K562 (cell line): ENCODE results near the gene PLEKHM1. TPM values are rescaled to one million over a fixed set of nuclear protein-coding genes. Genes with fewer than 3 reads are reported as not detected.

ENCODE experiments used
- ATAC-seq: fragments of 200-7000 bp; cut with Tn5 transposase; 3 replicates; pipeline ENCODE4 v1.9.1; 2020; ENCODE audit warnings: moderate library complexity
- BruUV-seq: library from RNA; stranded (reverse); fragments of 400-500 nt; replicated peaks from 2 replicates; lab custom pipeline; 2021; lab: Mats Ljungman, UMichigan
- CTCF ChIA-PET: fragments of 300-600 bp; formaldehyde crosslinking; extraction: SDS; loops from one replicate; lab custom pipeline; 2021; ENCODE audit warnings: low intra/inter-chr PET ratio; lab: Yijun Ruan, JAX
- POLR2A ChIA-PET: fragments of 300-600, 350-650 bp; sonication (Branson Sonifier 250); formaldehyde crosslinking; extraction: SDS; loops from one replicate; lab custom pipeline; 2021; ENCODE audit warnings: antibody characterized with exemption, inconsistent platforms; lab: Yijun Ruan, JAX
- DNase-seq, 4 experiments: peaks; one replicate each; pipeline versions ENCODE4 v3.0.0 to v3.0.0-alpha.2; 2011 to 2018; ENCODE audit warnings: low spot score in 3 of 4, mixed read lengths in 3 of 4; ENCODE audit errors: extremely low read depth in 1 of 4
- FAIRE-seq: peaks from 2 replicates; lab custom pipeline; 2011; peaks lifted over from hg19 to GRCh38; lab: Jason Lieb, UNC
- H2AFZ ChIP-seq: 2 replicates; pipeline ENCODE4 v1.6.0; 2011; ENCODE audit warnings: low read depth, low read length, control low read depth, inconsistent platforms
- H3K27ac ChIP-seq: fragments of 200-600 bp; 3 replicates; pipeline ENCODE4 v1.8.0; 2011; ENCODE audit warnings: low read depth, mild to moderate bottlenecking, control low read depth, inconsistent platforms, low read length, moderate library complexity, mixed read lengths; ENCODE audit errors: extremely low read depth
- H3K27me3 ChIP-seq, 2 experiments: fragments of 300-600 bp in 1 of 2; 2 replicates in 1 of 2; 3 replicates in 1 of 2; pipeline versions ENCODE4 v1.6.0 to v1.8.0; 2011; ENCODE audit warnings: inconsistent platforms in 2 of 2, low read length in 2 of 2, mild to moderate bottlenecking in 1 of 2, mixed read lengths in 1 of 2, moderate library complexity in 1 of 2; ENCODE audit not compliant: control insufficient read depth in 2 of 2, insufficient read depth in 2 of 2
- H3K36me3 ChIP-seq: fragments of 300-600 bp; 3 replicates; pipeline ENCODE4 v1.8.0; 2011; ENCODE audit warnings: mild to moderate bottlenecking, low read length, inconsistent platforms; ENCODE audit not compliant: control insufficient read depth, insufficient read depth
- H3K4me1 ChIP-seq, 2 experiments: fragments of 200-600 bp in 1 of 2; replicated peaks in 1 of 2; 2 replicates in 1 of 2; 3 replicates in 1 of 2; pipeline versions ENCODE4 v1.5.1 to v1.8.0; 2011; ENCODE audit warnings: inconsistent platforms in 2 of 2, low read length in 2 of 2, mild to moderate bottlenecking in 1 of 2, mixed read lengths in 1 of 2, moderate library complexity in 1 of 2; ENCODE audit not compliant: control insufficient read depth in 2 of 2, insufficient read depth in 2 of 2
- H3K4me2 ChIP-seq: 2 replicates; pipeline ENCODE4 v1.6.1; 2011; ENCODE audit warnings: low read length, control low read depth, inconsistent platforms, mixed read lengths; ENCODE audit not compliant: insufficient read depth
- H3K4me3 ChIP-seq: fragments of 200-600 bp; sonication (generic), shearing (Covaris generic); 2 replicates; pipeline ENCODE4 v1.5.1; 2016; ENCODE audit warnings: control low read depth, inconsistent platforms
- H3K79me2 ChIP-seq: fragments of 200-600 bp; 3 replicates; pipeline ENCODE4 v1.8.0; 2011; ENCODE audit warnings: low read length, inconsistent platforms; ENCODE audit not compliant: control insufficient read depth, insufficient read depth
- H3K9ac ChIP-seq, 2 experiments: 2 replicates each; pipeline versions ENCODE4 v1.6.0 to v1.6.1; 2011; ENCODE audit warnings: low read depth in 2 of 2, low read length in 2 of 2, control low read depth in 1 of 2, inconsistent platforms in 1 of 2, mild to moderate bottlenecking in 1 of 2, mixed read lengths in 1 of 2; ENCODE audit not compliant: insufficient read depth in 1 of 2
- H3K9me1 ChIP-seq: one replicate; pipeline ENCODE4 v1.6.0; 2011; ENCODE audit warnings: inconsistent platforms, mild to moderate bottlenecking, low read length, moderate library complexity; ENCODE audit not compliant: control insufficient read depth, insufficient read depth
- H3K9me3 ChIP-seq: replicated peaks from 2 replicates; pipeline ENCODE4 v1.5.1; 2011; ENCODE audit warnings: low read depth, low read length, inconsistent platforms; ENCODE audit not compliant: control insufficient read depth, insufficient read depth
- H4K20me1 ChIP-seq: replicated peaks from 2 replicates; pipeline ENCODE4 v1.6.1; 2011; ENCODE audit warnings: low read length, inconsistent platforms, mixed read lengths; ENCODE audit not compliant: control insufficient read depth, insufficient read depth
- HMG20A ChIP-seq: fragments of 450-650 bp; formaldehyde crosslinking; conservative IDR thresholded peaks from 2 replicates; pipeline ENCODE4 v1.4.0; 2020; ENCODE audit warnings: mild to moderate bottlenecking, mixed read lengths
- NR2F6 ChIP-seq: fragments of 450-650 bp; formaldehyde crosslinking; IDR thresholded peaks from 2 replicates; pipeline ENCODE4 v1.4.0; 2020; ENCODE audit warnings: mild to moderate bottlenecking
- NUFIP1 ChIP-seq: fragments of 450-650 bp; IDR thresholded peaks from 2 replicates; pipeline ENCODE4 v1.6.1; 2018; ENCODE audit not compliant: partially characterized antibody
- PHF20 ChIP-seq: fragments of 450-650 bp; IDR thresholded peaks from 2 replicates; pipeline ENCODE4 v1.6.1; 2018; ENCODE audit not compliant: partially characterized antibody
- SPI1 ChIP-seq: IDR thresholded peaks from 2 replicates; pipeline ENCODE4 v1.6.1; 2011; ENCODE audit warnings: low read depth, low read length, control low read depth, borderline replicate concordance
- WGBS: fragments of 100-300 bp; shearing (Covaris generic); methylation state at CpG from one replicate; pipeline ENCODE4 v1.1.6; 2016; ENCODE audit warnings: low coverage, mixed read lengths; ENCODE audit not compliant: insufficient coverage; ENCODE audit errors: missing lambda C conversion rate; 5-methylcytosine and 5-hydroxymethylcytosine counted together
- in situ Hi-C: fragments of 300-500 bp; cut with MboI; formaldehyde crosslinking; loops from 4 replicates; pipeline ENCODE4 v1.15.0; 2018; ENCODE audit warnings: inconsistent platforms, mixed read lengths
- intact Hi-C: fragments of 100-400 bp; cut with micrococcal nuclease; formaldehyde crosslinking; loops from 2 replicates; pipeline ENCODE4 v1.14.2; 2022
- polyA plus RNA-seq, 8 experiments: library from polyadenylated mRNA; depleted of rRNA in 4 of 8; stranded (reverse) in 5 of 8; unstranded in 3 of 8; fragments of >200 nt; fragmentation: Nextera tagmentation in 2 of 8; fragmentation: Illumina TruSeq in 1 of 8; extraction: Ambion mirVana in 2 of 8; extraction: Trizol in 1 of 8; gene quantifications; 2 replicates each; pipeline versions ENCODE4 v1.2.1 to v1.2.3, GENCODE V29; 2011 to 2014; ENCODE audit warnings: inconsistent platforms in 1 of 8, missing spikeins in 1 of 8
- total RNA-seq, 7 experiments: library from RNA; depleted of rRNA in 6 of 7; stranded (reverse); fragments of >200 nt in 6 of 7; fragmentation: Illumina TruSeq in 2 of 7; extraction: Trizol in 2 of 7; gene quantifications; 2 replicates each; pipeline versions ENCODE4 v1.2.1 to v1.2.3, GENCODE V29; 2011 to 2021; ENCODE audit warnings: low replicate concordance in 1 of 7

PLEKHM1 gene
- total and polyA plus RNA-seq, 9 of the 15 experiments (the other 6 are each of a cell fraction or from before 2014, with no cell fraction given) = 0.13 to 23.3 (median 5.7) TPM

DNA sequence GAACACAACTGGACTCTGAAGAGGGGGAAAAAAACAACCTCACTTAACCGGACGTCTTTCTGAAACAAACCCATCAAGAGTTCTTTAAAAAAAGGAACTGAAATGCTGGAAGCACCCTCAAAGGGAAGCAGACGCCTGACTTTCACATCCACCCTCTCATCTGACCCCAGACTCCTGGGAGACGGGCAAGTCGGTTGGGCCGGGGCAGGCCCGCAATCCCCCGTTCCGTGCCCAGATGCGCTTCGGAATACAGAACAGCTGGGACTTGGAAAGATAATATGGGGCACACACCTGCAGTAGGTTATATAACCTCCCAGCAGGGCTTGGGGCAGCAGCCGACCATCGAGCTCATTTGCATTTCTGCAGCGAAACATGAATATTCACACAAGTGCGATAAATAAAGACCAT lies 61.6 kb downstream of the PLEKHM1 start:
- Histone ChIP-seq H3K4me1 (peaks cover 8 to 54% of the 10 kb centered on the region in 2 experiments), H3K27ac (no peak overlapping the region), H3K79me2 (no peaks in the 10 kb centered on the region)
- WGBS = 51% methylated on average over 15 of the region's 15 CpGs
- TF ChIP-seq PHF20 (no peak), HMG20A (CRISPR knock-in tag) (no peak), NUFIP1 (no peak), SPI1 (peak; percentile 61; the same call in 1 of the 2 replicates), NR2F6 (CRISPR knock-in tag) (no peak)
- TF ChIP-seq, all 486 proteins: peak for 1
- intact Hi-C loops (loop anchor here (2.0 to 5.0 kb wide), 2 partner anchors 34 to 163 kb away; no protein-coding TSS in a partner anchor), in situ Hi-C loops (loop anchor here (10.0 to 25.0 kb wide), 2 partner anchors 206 to 1083 kb away; partner anchors contain the start of gene LRRC37A2)
- FAIRE-seq = no peak
- no peak for ATAC-seq
- Histone ChIP-seq H3K36me3 (no peaks in the 10 kb centered on the region), H2AFZ (no peak overlapping the region), H3K9ac (no peak overlapping the region), H3K9me1 (no peaks in the 10 kb centered on the region), H3K9me3 (no peaks in the 10 kb centered on the region), H4K20me1 (no peaks in the 10 kb centered on the region), H3K27me3 (no peaks in the 10 kb centered on the region), H3K4me3 (no peak overlapping the region), H3K4me2 (no peak overlapping the region)
- CTCF ChIA-PET = no interaction called here
- no peak for DNase-seq
- no TSS peak for BruUV-seq
- POLR2A ChIA-PET = interaction anchor here (0.6 kb wide), 1 partner anchor 90 kb away, joined by 3 read pairs; no protein-coding TSS in a partner anchor
